ENCODE measurements around the gene C1QL1.
A peak's percentile ranks its signal among the peaks of the same experiment; 100 is the strongest.

The C1QL1 gene

DNA sequence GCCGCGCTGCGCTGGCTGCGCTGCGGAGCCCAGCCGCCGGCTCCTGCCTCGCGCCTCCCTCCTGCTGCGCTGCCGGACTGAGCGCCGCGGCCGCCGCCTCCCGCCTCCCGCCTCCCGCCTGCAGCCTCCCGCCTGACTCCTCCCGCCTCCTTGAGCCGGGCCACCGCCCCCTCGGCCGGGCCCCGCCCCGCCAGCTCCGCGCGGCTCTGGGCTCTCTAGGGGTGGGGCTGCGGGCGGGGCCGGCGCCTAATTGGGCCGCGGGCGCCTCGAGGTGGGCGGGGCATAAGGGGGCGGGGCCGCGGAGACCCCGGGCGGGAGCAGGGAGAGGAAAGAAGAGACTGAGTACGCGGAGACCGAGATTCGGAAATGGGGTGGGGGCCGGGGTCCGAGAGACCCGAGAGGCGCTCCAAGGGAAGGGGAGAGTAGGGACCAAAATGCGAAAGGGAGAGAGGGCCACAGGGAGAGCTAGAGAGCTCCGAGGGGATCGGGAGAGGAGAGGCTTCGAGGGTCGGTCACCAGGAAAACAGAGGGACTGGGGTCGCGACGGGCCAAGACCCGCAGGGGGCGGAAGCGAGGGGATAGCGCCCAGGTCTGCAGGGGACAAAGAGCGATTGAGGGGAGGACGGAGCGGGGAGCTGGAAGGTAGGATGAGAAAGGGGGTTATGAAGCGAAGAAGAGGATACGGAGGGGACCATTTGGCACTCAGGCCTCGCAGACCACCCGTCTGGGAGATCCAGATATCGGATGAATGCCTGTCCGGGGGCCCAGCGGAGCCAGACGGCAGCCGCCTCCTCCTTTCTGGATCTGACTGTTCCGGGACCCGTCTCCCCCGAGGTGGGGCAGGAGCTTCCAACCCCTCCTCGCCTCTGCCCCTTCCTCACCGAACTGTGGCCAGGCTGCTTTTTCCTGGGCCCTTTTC, at the start of gene C1QL1:
C1QL1 (minus strand) TSS at position 79 of the 919 bp plus-strand sequence. CDS start 255 bp downstream, outside the sequence.
- DNase-seq (ENCODE audit: low spot score) = peak; percentile 93

DNA sequence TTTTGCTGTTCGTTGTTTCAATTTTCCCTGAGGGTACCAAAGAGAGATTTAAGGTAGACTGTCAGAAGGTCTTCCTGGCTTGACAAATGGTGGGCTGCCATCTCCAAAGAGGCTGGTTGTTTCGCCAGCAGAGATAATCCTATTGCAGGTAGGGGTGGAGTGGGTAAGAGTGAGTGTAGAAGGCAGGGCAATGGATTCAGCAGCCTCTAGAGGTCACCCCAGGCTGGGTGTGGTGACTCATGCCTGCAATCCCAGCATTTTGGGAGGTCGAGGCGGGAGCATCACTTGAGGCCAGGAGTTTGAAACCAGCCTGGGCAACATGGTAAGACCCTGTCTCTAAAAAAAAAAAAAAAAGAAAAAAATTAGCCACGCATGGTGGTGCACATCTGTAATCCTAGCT, 48.7 kb upstream of the C1QL1 start:
- DNase-seq (ENCODE audit: low spot score) = no peak

DNA sequence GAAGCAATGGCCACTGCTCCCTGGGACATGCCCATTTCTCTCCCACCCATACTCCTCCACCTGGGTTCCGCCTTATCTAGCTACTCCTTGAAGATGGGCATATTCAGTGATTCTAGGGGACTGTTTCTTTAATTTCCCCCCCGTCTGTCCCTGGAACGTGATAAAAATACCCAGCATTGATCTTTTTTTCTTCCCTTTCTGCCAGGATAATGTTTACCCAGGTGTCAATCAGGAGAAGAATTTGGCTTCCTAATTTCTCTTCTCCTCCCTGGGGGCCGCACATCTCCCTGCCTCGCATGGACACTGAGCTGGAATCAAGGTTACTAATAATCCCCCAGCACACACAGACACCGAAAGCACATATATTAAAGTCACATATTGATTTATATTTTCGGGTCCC, 48.1 kb upstream of the C1QL1 start:
- no peak for DNase-seq (ENCODE audit: low spot score)

DNA sequence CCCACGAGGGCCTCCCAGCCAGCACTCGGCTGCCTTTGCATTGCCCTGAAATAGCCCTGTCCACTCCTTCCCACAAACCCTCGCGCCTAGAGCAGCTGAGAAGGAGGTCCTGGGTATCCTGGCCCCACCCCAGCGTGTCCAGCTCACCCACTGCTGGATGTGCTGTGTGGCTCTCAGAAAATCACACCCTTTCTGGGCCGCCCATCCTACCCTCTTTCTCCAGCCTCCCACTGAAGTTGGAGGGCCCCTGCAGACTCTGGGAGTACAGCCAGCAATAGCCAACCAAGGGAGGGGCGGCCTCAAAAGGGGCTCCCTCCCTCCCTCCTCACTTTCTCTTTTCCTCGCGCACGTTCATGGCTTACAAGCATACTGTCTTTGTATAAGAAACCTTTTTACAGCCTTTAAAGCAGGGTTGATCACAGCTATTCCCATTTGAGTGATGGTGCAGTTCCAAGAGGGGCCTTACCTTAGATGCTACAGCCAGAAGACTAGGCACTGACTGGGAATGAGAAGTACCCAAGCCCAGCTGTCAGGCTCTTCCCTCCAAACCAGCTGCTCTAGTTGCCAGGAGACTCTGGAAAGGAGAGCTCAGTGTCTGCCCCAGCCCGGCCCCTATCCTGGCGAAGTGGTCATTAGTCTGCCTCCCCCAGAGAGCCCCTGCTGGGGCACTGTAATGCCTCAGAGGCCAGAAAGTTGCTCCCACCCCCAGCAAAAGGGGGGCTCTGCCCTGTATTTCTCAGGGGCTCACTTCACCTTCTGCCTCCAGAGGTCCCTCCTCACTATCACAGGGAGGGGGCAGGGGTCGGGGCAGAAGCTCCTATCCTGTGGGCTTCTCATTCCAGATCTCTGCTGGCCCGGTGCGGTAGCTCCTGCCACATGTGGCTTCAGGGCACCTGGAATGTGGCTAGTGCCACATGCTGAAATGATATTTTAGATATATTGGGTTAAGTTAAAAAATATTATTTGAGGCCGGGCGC, 45.2 kb upstream of the C1QL1 start:
- DNase-seq (ENCODE audit: low spot score) = no peak

DNA sequence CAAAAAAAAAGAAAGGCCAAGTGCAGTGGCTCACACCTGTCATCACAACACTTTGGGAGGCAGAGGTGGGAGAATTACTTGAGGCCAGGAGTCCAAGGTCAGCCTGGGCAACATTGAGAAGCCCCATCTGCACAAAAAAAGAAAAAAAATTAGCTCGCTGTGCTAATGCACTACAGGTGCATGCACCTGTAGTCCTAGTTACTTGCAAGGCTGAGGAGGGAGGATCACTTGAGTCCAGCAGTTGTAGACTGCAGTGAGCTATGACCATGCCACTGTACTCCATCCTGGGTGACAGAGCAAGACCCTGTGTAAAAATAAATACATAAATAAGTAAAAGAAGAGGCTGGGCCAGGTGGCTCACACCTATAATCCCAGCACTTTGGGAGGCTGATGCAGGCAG, 43.7 kb upstream of the C1QL1 start:
- DNase-seq (ENCODE audit: low spot score) = no peak

DNA sequence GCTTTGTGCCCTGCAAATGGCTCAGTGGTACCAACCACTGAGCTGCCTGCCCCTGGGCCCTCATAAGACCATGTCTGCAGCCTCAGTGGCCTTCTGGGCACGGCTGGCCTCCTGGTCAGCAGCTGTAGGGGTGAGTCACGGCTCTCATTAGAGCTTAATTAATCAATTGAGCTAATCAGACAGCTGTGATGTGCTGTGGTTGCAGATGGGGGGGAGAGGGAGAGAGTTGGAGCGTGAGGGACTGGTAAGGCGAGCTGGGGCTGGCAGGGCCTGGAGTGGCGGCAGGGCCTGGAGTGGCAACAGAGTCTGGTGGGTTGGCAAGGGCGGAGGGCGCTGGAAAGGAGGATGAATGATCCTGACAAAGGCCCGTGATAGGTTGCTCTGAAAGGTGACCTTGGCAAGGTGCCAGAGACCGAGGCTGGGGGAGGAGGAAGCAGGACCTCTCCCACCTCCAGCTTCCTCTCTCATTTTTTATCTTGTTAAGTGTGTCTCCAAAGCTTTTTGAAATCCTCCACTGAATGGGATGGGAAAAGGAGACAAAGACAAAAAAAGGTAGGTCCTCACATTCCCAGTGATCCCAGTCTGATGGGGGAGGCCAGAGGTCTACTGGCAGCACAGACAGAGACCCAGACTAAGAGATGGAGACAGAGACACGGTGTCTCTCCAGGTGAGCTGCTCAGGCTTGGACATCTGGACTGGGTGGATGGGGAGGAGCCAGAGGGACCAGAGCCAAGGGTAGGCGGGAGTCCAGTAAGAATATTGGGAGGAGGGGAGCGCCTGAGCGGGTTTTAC, 41.8 kb upstream of the C1QL1 start:
- no peak for DNase-seq (ENCODE audit: low spot score)

DNA sequence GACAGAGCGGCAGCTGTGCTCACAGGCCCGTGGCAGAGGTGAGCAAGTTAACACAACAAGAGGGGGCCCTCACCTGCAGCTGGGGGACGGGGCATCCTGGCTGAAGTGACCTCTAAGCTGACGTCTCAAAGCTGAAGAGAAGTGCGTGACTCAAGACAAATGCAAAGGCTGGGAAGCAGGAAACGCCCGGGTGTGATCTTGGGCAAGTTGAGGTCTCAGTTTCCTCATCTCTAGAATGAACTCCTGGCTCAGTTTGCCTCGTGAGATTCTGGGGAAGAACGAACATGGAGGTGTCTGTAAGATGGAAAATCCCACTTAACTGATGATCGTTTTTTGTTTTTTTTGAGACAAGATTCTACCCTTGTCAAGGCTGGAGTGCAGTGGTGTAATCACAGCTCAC, 40.1 kb upstream of the C1QL1 start:
- DNase-seq (ENCODE audit: low spot score) = no peak

DNA sequence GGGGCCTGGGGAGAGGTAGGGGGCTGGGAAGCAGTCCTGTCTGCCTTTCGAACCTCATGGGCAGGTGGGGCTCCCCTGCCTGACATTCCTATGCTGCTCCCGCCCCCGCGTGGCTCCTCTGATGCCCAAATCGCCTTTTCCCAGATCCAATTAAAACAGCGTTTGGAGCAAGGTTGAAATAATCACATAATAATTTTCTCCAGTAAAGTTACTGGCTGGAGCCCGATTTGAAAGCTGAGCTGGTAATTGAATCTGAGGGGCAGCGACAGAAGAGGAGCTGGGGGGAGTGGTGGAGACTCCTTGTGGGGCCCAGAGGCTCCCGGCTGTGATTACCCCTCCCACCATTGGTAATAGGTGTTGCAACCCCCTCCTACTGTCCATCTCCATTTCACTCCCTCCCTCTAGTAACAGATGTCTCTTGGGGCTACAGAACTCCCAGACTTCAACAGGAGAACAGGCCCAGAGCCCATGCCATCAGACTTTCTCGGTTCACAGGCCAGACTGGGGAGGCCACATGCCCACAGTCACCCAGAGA, 38.9 kb upstream of the C1QL1 start:
- no peak for DNase-seq (ENCODE audit: low spot score)

DNA sequence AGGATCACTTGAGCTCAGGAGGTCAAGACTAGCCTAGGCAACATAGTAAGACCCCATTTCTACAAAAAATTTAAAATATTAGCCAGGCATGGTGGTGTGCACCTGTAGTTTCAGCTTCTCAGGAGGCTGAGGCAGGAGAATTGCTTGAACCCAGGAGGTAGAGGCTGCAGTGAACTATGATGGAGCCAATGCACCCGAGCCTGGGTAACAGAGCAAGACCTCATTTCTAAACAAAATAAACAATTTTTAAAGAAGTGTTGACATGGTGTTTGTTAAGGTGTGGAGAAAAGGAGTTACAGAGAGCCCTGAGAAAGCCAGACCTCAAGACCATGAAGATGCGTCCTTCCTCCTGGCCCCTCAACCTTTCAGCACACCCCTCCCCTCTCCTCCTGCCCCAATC, 37.6 kb upstream of the C1QL1 start:
- no peak for DNase-seq (ENCODE audit: low spot score)

DNA sequence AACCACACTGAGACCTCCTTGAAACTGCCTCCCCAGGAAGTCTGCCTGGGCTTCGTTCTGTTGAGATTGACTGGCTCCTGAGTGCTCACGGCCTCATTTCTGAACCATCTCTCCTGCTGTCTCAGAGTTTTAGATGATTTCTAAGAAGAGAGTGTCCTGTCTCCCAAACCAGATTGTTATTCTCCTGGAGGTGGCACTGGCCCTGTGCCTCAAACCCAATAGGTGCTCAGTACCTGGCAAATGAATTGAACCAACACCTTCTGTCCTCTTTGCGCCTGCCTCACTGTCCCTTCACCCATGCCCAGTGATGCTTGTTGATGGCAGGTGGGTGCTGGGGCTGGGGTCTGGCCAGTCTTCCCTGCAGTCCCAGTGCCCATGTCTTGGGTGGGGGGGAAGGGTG, 36.3 kb upstream of the C1QL1 start:
- no peak for DNase-seq (ENCODE audit: low spot score)

DNA sequence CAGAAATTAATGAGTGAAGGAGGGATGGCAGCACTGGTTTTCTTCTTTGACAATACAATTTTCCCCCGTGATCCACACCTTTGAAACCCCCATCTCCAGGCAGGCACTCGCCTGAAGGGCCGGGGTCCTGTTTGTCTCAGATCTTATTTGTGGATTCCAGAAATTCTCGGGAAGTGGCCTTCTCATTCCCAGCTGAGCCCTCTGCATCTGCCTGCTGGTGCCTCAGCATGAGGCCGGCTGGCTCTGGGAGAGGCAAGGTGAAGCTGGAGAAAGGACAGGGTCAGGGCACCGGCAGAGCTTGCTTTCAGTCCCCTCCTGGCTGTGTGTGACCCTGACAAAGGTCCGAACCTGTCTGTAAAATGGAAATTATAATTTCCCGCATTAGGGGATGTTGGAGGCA, 35.8 kb upstream of the C1QL1 start:
- no peak for DNase-seq (ENCODE audit: low spot score)

DNA sequence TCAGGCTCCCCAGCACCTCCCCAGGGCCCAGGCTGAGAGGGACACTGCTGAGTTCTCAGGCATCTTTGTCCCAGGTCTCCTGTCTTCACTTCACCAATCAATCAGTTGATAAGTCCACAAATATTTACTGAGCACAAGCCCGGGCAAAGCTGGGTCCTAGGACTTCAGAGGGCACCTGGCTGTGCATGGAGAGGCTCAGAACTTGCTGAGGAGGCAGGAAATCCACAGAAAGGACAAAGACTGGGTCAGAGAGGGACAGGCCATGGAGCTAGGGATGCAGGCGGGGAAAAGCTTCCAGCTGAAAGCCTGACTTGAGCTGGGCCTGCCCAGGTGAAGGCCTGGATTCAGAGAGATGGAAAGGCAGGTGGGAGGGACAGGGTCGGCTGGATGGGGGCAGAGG, 33.2 kb upstream of the C1QL1 start:
- DNase-seq (ENCODE audit: low spot score) = no peak

DNA sequence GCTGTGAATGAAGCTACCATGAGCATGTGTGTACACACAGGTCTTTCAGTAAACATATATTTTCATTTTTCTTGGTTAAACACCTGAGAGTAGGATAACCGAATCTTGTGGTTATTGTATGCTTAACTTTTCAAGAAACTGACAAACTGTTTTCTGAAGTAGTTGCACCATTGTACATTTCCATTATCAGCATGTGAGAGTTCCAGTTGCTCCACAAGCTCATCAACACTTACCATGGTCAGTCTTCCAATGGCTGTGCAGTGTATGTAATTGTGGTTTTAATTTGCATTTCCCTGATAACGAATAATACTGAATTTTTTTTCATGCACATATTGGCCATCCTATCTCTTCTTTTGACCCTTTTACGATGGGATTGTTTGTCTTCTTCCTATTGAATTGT, 31.3 kb upstream of the C1QL1 start:
- DNase-seq (ENCODE audit: low spot score) = no peak

DNA sequence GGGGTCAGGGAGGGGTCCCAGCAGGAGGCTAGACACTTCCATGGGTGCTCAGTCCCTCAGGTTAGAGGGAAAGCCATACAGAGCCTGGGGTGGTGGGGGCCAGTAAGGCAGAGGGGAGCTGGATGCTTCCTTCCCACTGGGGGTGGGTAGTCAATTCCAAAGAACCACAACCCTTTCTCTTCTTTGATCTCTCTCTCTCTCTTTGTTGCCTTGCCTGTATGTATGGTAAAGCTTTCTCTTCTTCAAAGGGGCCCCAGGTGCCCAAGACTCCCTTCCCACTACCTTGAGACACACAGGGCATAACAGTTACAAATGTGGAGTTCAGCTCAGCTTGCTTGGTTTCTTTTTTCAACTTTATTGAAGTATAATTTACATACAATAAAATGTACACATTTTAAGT, 30.5 kb upstream of the C1QL1 start:
- DNase-seq (ENCODE audit: low spot score) = no peak

DNA sequence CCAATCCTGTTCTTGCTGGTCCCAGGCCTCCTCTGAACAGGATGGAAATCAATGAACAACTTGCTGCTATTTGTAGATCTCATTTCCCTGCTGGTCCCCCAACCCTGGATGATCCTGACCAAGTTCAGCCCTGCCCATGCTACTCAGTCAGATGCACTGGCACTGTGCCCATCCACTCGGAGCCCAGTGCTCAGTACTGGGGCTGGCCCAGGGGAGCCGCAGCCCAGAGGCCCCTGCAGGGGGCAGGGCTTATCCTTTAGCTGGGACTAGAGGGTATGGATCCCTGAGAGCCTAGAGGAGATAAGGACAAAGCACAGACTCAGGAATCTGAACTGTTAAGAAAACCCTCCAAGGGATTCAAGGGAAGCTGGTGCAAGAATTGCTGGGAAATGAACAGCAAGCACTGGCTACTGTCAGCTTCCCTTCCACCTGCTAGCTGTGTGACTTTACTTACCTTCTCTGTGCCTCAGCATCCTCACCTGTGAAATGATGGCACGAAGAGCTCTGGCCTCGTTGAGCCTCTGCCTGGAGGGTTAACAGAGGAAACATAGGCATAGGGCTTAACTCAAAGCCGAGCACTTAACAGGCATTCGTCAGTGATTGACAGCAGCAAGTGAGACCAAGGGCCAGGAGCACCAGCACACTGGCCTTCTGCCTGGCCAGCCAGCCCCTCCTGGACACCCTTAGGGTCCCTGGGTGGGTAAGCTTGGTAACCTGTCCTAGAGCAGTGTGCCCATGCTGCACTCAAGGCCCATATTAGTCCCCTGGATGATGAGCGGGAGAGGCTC, 29.8 kb upstream of the C1QL1 start:
- no peak for DNase-seq (ENCODE audit: low spot score)

DNA sequence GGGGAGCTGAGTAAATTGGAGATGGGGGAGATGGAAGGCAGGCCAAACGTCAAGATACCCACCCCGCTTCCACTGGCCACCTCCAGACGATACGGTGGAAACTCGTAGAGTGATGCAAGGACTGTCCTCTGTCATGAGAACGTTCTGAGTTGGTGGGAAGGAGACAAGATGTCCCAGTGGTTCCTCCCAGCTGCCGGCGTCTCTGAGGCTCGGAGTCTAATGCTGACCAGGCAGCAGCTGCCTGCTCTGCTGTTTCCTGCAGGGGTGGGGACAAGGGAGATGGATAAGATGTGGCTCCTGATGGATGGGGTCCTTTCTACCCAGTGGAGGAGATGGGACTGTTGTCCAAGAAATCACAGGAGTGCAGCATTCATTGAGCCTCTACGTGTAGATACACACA, 28.2 kb upstream of the C1QL1 start:
- no peak for DNase-seq (ENCODE audit: low spot score)

DNA sequence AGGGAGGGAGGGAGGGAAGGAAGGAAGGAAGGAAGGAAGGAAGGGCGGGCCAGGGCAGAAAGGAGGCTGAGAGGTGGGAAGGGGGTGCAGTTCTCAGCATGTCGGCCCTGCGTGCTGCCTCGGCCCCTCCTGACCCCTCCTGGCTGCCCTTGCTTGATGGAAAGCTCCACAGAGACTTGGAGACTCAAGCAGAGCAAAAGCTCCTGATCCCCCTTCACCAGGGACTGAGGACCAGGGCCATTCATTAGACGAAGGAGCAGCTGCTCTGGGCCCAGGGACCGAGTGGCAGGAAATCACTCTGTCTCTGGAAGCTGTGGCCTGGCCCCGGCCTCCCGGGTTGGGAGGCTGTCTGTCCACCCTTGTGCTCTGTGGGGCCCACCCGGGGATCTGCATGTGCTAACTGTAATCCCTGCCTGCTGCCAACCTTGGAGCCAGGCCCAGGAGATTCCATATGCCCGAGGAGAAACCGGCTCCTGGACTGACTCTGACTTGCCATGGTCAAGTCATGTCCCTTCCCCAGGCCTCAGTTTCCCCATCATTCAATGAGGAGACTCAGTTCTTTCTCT, 27.4 kb upstream of the C1QL1 start:
- no peak for DNase-seq (ENCODE audit: low spot score)

DNA sequence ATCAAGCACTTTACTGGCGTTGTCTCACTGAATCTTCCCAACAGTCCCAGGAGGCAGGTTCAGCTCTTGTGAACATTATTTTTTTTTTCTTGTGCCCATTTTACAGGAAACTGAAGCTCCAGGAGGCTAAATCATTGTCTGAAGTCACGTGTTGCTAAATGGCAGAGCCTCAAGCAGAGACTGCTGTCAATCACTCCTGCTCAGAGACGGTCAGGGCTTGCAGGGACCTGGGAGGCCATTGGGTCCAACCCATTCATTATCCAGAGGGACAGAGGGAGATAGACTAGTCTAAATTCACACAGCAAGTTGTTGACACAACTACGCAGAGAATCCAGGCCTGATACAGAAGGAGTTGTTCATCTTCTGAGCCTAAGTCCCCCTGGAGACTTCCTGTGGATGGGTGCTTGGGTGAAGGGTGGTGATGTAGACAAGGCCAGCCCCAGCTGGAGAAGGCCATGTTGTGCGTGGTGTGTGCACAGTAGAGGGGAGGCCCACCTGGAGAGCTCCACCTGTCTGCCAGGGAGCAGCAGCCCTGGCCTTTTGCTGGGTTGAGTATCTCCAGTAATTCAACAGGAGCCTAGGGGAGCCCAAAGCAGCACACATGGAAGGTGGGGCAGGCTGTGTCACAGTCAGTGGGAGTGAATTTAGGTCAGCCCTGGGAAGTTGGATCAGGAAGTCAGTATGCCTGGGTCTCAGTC, 24.3 kb upstream of the C1QL1 start:
- no peak for DNase-seq (ENCODE audit: low spot score)

DNA sequence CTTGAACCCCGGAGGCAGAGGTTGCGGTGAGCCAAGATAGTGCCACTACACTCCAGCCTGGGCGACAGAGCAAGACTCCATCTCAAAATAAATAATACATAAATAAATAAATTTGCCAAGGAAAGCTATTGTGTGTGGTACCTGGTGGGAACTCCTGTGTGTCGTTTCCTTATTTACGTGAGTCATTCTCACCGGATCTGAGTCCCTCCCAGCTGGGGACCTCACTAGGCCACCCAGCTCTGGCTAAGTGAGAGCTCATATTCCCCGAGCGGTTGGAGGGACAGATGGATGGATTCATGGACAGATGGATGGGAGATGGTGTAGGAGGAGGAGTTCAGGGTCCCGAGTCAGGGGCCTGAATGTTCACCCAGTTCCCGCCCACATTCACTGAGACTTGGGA, 22.9 kb upstream of the C1QL1 start:
- no peak for DNase-seq (ENCODE audit: low spot score)

DNA sequence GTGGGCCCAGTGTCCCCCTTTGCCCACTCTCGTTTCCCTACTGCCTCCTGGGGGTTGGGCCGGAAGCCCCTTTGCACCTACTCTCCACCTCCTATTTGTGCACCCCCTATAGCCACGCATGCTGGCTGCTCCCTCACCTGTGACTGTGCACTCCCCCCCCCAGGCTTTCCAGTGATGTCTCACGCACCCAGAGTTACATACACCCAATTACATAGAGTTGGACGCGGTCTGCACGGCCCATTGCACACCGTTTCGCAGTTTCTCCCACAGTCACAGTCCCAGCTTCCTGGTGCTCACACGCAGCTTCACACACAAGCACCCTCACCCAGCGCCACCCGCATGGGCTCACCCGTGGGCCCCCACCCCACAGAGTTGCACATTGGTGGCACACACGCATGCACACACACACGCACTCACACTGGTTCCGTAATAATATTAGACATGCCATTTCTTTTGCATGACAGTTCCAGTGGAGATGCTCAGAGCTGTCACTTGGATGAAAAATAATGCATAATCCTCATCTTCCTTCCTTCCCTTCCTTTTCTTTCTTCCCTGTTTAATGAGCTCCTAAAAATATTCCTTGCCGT, 21.5 kb upstream of the C1QL1 start:
- no peak for DNase-seq (ENCODE audit: low spot score)
